NCI-H82 treated with DMSO at 0.1 percent for 48 hours (cell line): ENCODE results near the gene NCAN.
A peak's percentile ranks its signal among the peaks of the same experiment; 100 is the strongest.
"Not testable (repeated sequence)": the region's sequence is repeated elsewhere in the genome, so short reads cannot be mapped to it uniquely, and the experiment has no call there.

Experiments used
- DNase-seq: peaks from one replicate; lab custom pipeline; 2025; ENCODE audit not compliant: unreplicated experiment; lab: John Stamatoyannopoulos, UW

The NCAN gene

DNA sequence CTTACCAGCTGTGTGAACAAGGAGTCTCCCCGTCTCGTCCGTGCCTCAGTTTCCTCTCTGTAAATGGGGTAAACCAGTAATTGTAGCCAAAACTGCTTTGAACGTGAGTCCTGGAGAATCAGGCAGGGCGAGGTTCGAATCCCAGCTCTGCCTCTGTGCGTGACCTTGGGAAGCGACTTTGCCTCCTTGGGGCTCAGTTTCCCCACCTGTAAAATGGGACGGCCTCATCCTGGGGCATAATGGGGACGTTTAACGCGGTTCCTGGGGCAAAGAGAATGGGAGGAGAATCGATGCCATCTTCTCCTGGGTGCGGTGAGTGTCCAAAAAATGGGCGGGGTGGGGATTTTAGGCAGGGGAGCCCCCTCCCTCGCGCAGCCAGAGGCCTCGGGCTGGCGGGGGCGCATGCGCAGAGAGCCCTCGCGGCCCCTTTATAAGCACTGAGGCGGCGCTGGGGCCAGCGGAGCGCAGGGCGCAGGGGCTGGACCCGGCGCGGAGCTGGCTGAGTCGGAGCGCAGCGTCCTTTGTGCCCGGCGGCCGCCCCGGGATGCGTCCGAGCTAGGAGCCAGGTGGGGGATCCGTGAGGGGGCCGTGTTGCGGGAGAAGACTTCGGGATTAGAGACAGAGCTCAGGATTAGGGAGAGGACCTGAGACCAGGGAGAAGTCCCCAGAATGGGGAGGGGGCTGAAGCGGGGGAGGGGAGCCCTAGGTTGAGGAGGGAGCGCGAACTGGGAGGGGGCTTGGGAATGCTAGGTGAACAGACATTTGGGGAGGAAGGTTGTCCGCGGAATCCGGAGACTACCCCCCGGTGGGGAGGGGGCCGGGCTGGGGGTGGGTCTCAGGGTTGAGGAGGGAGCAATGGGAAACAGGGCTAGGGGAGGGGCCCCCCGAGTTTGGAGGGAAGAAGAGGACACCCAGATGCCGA lies at the start of gene NCAN:
Gene NCAN, plus strand, starts transcription at position 460 of the 922 bp plus-strand sequence. CDS start 4,996 bp downstream, outside the sequence.
- no peak for DNase-seq

DNA sequence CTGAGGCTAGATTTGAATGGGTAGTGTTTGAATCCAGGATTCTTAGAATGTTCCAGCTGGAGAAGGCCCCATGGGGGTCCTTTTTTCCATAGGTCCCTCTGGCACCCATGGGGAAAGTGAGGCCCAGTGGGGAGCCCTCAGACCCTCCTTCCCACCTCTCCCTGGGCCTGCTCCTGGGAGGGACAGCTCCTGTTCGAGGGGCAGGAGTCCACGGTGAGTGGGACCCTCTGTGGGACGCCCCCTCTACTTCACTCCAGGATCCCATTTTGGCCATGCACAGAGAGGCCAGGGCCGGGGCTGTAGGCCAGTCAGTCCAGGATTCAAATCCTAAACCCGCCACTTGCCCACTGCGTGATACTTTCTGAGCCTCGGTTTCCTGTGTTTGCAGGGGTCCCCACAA lies 49.3 kb upstream of the NCAN start:
- no peak for DNase-seq

DNA sequence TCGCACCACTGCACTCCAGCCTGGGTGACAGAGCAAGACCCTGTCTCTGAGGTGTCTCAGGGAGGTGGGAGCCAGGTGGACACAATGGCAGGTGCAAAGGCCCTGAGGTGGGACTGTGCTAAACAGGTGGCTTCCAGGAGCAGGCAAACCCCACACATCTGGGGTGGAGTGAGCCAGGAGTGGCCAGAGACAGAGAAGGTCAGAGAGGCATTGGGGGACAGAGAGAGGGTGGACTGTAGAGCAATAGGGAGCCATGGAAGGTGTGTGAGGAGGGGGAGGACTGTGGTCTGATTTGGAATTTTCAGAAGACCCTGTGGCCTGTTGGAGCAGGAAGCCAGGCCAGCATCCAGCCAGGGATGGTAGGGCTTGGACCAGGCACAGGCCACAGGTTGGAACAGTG lies 46.4 kb upstream of the NCAN start:
- no peak for DNase-seq

DNA sequence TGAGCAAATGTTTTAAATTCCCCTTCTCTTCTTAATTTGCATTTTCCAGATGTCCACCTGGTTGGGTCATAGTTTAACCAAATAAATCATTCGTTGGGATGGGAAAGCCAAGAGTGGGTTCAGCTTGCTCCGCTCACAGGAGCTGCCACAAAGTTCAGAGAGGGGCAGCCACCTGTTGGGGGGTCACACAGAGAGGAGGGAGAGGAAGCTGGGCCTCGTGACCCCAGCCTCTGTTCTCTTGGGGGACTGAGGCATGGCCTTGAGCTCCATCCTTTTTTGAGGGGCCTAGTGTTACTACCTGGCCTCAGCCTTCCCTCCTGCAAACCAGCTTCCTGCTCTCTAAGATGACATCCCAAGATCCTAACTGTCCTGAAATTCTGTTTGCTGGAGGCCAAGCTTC lies 44.1 kb upstream of the NCAN start:
- DNase-seq: no peak

DNA sequence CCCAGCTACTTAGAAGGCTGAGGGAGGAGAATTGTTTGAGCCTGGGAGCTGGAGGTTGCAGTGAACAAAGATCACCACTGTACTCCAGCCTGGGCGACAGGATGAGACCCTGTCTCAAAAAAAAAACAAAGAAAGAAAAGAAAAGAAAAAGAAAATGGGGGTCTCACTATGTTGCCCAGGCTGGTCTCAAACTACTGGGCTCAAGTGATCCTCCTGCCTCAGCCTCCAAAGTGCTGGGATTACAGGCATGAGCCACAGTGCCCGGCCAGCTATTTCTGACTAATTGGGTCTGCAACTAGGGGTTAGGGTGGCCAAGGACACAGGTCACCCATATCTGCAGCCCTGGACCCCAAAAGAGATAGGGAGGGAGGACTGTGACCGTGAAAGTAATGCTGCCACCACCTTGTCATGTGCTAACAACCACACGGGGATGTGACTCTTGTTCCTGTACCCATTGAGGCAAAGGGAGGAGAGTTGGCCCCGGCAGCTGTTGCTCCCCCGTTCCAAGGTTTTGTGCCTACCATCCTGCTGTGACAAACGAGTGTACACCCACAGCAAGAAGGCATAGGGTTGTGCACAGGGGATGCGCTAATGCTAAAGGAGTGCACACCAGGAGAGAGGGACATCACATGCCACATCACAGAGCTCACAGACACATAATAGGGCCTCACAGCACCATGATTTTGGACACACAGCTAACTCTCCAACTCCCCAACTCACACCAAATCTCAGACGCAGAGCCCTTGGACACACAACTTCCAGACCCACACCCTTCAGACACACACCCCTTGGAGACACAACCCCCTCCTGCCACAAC lies 42.3 kb upstream of the NCAN start:
- no peak for DNase-seq

DNA sequence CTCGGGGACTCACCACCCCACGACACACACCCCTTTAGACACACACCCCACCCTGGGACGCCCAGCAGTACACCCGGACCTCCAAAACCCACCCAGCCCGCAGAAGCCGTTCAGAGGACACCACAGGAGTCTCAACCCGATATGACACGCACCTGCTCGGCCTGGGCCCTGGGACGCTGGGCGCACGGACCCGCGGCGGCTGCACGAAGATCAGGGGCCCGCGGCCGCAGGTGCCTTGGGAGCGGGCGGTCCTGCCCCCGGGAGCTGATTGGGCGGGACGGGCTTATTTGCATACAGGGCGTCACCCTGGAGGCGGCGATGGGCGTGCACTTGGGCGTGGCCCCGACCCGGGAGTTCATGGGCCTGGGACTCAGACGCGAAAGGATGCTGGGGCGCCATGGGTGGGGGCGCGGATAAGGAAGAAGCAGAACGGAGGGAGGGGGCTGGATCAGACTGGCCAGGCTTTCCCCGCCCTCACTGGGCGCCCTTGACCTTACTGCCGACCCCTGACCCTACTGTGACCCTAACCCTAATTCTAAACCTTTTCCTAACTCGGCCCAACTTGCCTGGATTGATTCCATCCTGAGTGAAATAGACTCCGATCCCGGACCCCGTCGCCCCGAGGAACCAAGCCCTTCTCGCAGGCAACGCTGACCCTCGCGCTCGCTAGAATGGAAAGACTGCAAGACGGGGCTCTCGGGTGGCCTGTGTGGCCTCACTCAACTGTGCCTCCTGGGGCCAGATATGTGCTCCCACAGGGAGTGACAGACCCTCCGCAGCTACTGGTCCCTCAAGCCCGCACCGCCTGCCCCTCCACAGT lies 41.5 kb upstream of the NCAN start, which contains the start of gene MEF2B:
Gene MEF2B, minus strand, starts transcription at position 211 of the 820 bp plus-strand sequence. CDS start 19,528 bp downstream, outside the sequence.
- peak; percentile 80 for DNase-seq

DNA sequence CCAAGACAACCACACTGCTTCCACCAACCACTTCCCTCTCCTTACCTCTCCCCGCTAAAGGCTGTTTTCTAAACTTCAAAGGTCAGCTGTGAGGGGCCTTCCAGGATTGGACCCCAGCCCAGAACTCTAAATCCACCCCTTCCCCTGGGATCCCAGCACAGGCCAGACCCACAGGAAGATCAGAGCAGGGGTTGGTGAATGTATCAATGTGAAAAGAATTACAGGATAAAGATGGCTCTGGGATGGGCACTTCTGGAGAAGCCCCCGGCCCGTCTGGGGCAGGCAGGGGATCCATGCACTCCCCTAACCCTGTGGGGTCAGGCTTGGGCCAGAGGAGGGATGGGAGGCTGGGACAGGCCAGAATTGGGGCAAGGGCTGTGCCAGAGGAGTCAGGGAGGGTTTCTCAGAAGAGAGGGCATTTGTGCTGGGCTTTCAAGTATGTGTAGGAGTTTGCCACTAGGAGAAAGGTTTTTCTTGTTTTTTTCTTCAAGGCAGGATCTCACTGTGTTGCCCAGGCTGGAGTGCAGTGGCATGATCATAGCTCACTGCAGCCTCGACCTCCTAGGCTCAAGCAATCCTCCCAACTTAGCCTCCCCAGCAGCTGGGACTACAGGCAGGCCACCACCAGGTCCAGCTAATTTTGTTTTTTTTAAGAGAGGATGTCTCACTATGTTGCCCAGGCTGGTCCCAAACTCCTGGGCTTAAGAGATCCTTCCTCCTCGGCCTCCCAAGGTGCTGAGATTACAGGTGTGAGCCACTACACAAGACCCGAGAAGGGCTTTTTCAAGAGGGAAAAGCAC lies 40.7 kb upstream of the NCAN start:
- DNase-seq: no peak

DNA sequence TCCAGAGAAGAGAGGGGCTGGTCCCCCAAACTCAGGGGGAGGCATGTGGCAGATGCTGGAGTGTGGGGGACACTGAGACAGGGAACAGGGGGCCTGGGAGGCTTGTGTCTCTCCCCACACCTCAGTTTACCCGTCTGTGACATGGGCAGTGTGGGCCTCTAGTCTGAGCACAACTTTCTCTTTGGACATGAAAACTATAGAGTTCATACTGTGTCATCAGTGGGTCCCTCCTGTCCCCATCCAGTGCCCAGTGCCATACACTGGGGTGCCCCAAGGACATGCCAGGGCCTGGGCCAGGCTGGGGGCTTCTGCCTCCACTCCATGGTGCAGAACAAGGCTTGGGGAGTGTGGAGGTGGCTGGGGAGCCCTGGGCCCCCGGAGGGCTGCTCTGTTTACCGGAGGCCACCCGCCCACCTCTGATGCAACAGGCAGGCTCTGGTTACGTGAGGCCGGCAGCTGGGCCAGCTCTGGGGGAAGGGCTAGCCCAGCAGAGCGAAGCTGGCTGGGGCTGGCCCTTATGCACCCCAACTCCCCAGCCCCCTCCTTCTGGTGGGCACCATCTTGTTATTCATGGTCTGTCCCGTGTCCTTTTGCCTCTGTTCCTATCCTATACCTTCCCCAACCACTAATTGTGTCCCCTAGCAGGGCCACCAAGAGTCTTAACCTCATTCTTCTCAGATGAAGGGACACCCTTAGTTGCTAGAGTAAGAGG lies 39.8 kb upstream of the NCAN start:
- no peak for DNase-seq

DNA sequence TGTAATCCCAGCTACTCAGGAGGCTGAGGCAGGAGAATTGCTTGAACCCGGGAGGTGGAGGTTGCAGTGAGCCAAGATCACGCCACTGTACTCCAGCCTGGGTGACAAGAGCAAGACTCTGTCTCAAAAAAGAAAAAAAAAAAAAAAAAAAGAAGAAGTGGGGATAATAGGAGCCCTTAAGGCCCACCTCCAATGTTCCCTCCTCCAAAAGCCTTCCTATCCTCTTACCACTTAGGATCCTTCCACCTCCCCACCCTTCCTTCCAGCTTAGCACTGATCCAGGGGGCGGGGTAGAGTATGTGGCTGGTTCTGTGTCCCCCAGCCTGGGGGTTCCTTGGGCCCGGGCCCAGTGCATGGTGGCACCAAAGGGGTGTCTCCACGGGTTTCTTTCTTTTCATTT lies 38.5 kb upstream of the NCAN start:
- not testable (repeated sequence) for DNase-seq

DNA sequence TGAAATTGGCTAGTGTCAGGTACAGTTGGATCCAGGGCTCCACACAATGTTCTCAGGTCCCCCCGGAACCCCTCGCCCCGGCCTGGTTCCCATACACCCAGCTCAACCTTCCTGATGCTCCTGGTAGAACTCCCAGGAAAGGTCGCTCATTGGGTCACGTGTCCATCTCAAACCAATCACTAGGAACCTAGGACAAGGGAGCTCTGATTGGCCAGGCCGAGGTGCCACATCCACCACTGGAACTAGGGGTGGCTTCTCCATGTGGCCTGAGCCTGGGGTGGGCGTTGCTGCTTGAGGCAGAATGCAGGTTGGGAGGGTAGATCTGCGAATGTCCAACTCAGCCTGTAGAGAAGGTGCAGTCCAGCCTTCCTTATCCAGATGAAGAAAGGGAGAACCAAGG lies 34.8 kb upstream of the NCAN start:
- no peak for DNase-seq

DNA sequence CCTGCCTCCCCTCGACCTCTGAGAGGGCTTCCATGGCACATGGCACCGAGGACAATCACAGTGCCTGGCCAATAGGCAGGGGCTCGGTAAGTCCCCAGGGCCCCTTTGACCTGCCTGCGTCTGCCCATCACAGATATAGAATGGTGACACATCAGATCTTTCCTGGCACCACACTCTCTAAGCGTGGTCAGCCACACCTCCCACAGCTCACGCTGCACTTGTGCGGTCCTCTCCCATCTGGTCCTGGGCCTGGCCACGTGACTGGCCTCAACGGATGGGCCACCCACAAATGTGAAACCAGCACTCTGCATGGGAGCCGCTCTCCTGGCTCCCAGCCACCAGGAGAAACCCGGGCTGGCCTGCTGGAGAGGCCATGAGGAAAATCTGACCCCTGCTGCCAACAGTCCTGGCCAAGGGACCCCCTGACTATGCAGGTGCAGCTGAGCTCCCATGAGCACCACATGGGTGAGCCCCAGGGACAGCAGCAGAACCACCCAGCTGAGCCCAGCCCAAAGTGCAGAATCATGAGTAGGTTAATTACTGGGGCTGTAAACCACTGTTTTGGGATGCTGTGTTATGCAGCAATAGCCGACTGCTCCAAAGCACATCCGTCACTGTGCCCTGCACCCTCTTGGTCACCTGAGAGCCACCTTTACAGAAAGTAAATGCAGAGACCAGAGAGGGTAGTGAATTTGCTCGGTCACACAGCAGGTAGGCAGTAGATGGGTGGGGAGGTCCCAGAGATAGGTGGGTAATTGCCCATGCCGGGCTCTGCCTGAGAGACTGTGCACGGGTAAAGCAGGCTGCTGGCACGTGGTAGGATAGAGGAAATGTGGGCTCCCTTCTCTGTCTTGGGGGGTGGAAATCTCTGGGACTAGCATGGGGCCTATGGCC lies 32.0 kb upstream of the NCAN start:
- no peak for DNase-seq

DNA sequence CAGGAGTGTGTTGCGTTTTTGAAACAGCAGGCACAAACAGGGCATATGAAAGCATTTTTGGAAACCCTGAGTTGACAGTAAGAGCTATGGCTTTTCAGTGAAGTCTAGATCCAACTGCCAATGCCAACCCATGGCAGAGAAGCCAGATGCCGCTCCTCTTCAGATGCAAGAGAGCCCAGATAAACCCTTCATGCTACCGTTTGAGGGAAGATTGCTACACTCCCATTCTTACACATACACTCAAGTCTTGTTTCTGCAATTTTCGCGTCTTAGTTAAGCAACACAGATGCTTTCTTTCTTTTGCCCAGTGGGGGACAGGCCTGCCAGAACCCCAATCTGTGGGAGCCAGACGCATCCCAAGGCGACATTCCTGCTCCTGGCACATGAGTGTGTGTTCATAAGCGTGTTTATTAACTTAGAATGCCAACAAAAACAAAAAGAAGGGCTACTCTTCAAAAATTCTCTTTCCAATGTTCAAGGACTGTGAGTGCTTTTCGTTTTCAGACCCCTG lies 30.2 kb upstream of the NCAN start:
- DNase-seq: no peak

DNA sequence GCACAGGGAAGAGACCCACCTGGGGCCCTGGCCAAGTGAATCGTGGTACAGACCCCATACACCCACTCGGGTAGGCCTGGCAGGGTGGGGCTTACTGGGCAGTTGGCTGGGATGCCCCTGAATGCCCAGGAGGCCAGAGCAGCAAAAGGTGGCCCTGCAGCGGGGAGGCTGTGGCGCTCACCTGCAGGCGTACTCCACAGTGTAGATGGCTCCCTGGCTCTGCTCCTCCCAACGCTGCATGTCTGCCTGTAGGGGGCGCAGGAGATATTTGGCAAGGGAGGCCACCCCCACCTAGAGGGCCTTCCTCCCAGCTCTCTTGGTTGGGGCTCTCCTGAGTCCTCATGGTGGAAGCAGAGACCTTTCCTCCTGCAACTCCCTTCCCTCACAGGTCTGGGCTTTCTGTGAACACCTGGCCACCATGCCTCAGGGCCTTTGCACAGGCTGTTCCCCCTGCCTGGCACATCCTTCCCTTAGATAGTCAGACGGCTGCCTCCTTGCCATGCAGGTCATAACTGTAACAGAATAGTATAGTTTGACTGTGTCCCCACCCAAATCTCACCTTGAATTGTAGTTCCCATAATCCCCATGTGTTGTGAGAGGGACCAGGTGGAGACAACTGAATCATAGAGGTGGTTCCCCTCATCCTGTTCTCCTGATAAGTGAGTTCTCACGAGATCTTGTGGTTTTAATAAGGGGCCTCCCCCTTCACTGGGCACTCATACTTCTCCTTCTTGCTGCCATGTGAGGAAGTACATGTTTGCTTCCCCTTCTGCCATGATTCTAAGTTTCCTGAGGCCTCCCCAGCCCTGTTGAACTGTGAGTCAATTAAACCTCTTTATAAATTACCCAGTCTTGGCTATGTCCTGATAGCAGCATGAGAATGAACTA lies 25.7 kb upstream of the NCAN start:
- DNase-seq: peak; percentile 38

DNA sequence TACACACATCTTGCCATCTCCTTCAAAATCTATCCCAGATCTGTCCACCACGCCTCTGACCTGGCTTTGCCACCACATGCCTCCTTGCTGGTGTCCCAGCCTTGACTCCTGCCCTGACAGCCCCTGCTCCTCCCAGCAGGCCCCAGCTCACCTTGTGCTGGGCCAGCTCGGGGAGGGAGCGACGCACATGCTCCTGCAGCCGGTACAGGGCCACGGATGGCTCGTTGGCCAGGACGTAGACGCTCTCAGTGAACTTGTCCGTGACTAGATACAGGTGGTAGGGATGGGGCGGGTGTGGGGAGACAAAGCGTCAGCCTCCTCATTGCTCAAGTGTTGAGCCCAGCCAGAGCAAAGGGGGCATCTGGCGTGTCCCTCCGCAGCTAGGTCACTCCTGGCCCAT lies 25.0 kb upstream of the NCAN start:
- no peak for DNase-seq

DNA sequence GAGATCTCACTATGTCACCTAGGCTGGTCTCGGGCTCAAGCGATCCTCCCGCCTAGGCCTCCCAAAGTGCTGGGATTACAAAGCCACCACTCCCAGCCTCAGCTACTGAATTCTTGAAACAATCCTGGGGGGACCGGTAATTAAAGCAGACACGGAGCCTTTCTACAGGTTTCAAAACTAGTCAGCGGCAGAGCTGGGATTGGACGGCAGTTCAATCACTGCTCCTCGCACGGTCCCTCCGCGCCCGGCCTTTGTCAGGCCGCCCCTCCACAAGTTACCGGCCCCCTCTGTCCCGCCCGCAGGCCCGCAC lies 20.0 kb upstream of the NCAN start:
- DNase-seq: no peak

DNA sequence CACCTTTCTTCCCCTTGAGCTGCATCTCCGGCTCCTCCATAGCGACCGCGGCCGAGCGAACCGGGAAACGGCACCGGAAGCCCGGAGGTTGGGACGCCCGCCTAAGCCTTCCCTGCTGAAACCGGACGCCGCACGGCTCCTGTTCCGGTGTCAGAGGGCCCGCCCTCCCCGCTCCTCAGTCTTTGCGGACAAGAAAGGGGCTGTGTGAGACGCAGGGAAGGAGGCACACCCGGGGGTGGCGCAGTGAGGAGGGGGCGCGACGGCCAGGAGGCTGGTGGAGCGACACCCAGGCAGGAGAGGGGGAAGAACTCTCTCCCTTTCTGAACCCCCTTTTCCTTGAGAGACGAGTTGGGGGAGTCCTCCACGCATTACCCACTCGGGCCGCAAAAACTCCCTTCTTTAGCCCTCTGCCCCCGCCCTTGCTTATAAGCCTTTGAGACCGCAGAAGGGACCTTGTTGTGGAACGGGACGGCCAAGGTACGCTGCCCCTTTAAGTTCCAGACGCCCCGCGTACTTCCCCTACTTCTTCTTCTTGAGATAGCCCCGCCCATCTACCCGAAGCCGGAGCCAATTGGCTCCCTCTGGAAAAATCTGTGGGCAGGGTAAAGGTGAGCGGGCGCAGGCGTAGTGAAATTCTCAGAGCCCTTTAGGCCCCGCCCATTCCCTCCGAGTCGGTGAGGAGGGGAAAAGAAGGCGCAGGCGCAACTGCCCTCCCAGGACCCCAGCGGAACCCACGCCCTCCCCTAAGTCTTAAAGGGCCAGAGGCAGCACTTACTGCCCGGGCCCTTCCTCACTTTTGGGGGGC lies 19.5 kb upstream of the NCAN start, which contains the start of the genes BORCS8 and RFXANK:
Gene BORCS8, minus strand, starts transcription at position 75 of the 805 bp plus-strand sequence. Its CDS starts 35 bp downstream, at position 40.
Gene RFXANK, plus strand, starts transcription at position 181 of the 805 bp plus-strand sequence. CDS start 1,689 bp downstream, outside the sequence.
- peak; percentile 99 for DNase-seq
